ENCODE results near the gene AKR1C2.
A peak's percentile ranks its signal among the peaks of the same experiment; 100 is the strongest.
"Not testable (repeated sequence)": the region's sequence is repeated elsewhere in the genome, so short reads cannot be mapped to it uniquely, and the experiment has no call there.

Gene AKR1C2

GRCh38 chr10:4984971-4985594 is 18.6 kb downstream of the AKR1C2 start:
- DNase-seq, result peak; percentile 27

- no peak for DNase-seq
These were observed 19.4 kb downstream of the AKR1C2 start for GRCh38 chr10:4984223-4984622.

- DNase-seq, result no peak
These were observed 19.9 kb downstream of the AKR1C2 start for GRCh38 chr10:4983615-4984216.

- peak; percentile 21 for DNase-seq
These were observed 20.9 kb downstream of the AKR1C2 start for GRCh38 chr10:4982764-4983226.

- DNase-seq, result no peak
These were observed 21.8 kb downstream of the AKR1C2 start for GRCh38 chr10:4981722-4982471.

- no peak for DNase-seq
These were observed 22.9 kb downstream of the AKR1C2 start for GRCh38 chr10:4980793-4981192.

- DNase-seq, result no peak
These were observed 24.8 kb downstream of the AKR1C2 start for GRCh38 chr10:4978870-4979269.

- no peak for DNase-seq
These were observed 26.6 kb downstream of the AKR1C2 start for GRCh38 chr10:4977025-4977424.

GRCh38 chr10:4974400-4974799 is 29.3 kb downstream of the AKR1C2 start:
- not testable (repeated sequence) for DNase-seq

- DNase-seq, result not testable (repeated sequence)
These were observed 30.4 kb downstream of the AKR1C2 start for GRCh38 chr10:4973294-4973693.

- not testable (repeated sequence) for DNase-seq
These were observed 31.1 kb downstream of the AKR1C2 start for GRCh38 chr10:4972369-4973142.

GRCh38 chr10:4970362-4970761 is 33.3 kb downstream of the AKR1C2 start:
- DNase-seq, result not testable (repeated sequence)

GRCh38 chr10:4969289-4969688 is 34.4 kb downstream of the AKR1C2 start:
- not testable (repeated sequence) for DNase-seq

- DNase-seq, result not testable (repeated sequence)
These were observed 36.5 kb downstream of the AKR1C2 start for GRCh38 chr10:4967189-4967588.

GRCh38 chr10:4965763-4966162 is 37.9 kb downstream of the AKR1C2 start:
- DNase-seq, result not testable (repeated sequence)

GRCh38 chr10:4963815-4964154 is 39.9 kb downstream of the AKR1C2 start:
- DNase-seq, result not testable (repeated sequence)

- peak; percentile 11 for DNase-seq
These were observed 40.5 kb downstream of the AKR1C2 start, which contains the start of gene AKR1C1 for GRCh38 chr10:4962876-4963814. TSS of gene AKR1C1 (plus strand) at chr10:4963415. CDS start at chr10:4963445, 30 bp downstream.

GRCh38 chr10:4962308-4962707 is 41.3 kb downstream of the AKR1C2 start:
- not testable (repeated sequence) for DNase-seq

GRCh38 chr10:4961558-4961957 is 42.1 kb downstream of the AKR1C2 start:
- not testable (repeated sequence) for DNase-seq

- not testable (repeated sequence) for DNase-seq
These were observed 46.6 kb downstream of the AKR1C2 start for GRCh38 chr10:4956955-4957645.

GRCh38 chr10:4956088-4956487 is 47.6 kb downstream of the AKR1C2 start:
- not testable (repeated sequence) for DNase-seq
